Superior temporal gyrus (tissue), 1 donor: ENCODE data around the gene NLGN1.
"Not testable (repeated sequence)": the region's sequence is repeated elsewhere in the genome, so short reads cannot be mapped to it uniquely, and the experiment has no call there.

Source experiments
- DNase-seq: peaks from one replicate; pipeline ENCODE4 v3.0.0-alpha.2; 2016; ENCODE audit errors: extremely low spot score

The NLGN1 gene

DNA sequence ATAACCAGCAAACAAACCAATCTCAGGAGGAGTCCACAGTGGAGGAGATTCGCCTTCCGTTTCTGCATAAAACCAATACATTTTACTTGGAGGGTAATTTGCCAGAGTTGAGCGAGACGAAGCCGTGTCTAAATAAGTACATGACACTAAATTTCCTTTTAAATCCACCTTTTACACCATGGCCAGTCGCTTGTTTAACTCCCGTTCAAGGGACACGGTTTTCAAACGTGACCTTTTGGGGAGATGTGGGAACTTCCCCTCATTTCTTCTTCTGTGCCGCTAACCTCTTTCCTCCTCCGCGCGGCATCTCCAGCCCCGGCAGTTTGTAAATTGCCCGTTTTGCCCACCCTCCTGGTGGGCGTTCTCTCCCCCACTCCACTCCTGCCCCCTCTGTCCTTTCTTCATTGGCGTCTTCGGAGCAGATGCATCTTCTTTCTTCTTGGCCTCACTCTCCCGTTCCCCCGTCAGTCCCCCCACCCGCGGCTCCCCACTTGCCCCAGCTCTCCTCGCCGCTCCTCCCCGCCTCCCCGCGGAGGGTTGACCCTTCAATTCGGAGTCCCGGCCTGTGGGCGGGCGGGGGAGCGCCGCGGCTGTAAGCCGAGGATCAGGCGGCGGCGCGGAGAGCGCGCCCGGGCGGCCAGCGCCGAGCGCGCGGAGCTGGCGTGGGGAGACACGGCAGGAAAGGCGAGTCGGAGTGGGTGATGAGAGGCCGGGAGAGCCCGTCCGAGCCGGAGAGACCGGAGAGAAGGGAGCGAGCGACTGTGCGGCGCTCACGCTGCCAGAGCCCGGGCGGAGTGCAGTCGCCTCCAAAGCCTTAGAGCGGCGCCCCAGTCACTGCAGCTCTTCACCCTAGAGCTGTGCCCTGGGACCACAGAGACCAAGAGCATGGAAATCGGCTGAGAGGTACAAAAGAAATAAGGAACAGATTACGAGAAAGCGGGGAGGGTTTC, at the start of gene NLGN1:
Gene NLGN1 (plus strand): TSS at position 584 of the 950 bp plus-strand sequence.
- DNase-seq, result peak; percentile 86

DNA sequence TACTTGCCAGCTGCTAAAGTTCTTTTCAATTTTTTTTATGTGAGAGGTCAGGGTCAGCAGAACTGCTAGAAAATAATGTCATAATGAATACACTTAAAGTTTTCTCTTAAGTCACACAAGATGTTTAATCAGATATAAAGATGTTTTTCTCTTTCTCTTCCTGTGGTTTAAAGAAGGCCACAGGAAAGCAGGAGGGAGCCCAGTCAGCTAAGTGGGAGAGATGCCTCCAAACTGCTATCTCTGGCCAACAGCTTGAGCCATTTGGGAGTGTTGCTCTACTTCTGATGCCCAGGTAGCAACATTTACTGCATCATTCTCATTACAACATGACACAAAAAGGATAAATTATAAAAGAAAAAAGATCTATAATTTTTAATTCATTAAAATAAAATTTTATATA, 45.7 kb upstream of the NLGN1 start:
- DNase-seq, result no peak

DNA sequence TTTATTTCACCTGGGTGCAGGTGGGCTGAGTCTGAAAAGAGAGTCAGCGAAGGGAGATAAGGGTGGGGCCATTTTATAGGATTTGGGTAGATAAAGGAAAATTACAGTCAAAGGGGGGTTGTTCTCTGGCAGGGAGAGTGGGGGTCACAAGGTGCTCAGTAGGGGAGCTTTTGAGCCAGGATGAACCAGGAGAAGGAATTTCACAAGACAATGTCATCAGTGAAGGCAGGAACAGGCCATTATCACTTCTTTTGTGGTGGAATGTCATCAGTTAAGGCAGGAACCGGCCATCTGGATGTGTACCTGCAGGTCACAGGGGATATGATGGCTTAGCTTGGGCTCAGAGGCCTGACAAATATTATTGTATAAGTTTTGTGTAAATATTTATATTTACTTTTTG, 44.4 kb upstream of the NLGN1 start:
- not testable (repeated sequence) for DNase-seq

- DNase-seq, result no peak
These were observed 43.4 kb upstream of the NLGN1 start for GRCh38 chr3:173354124-173354523.

- DNase-seq, result peak; percentile 78
These were observed 25.6 kb upstream of the NLGN1 start for GRCh38 chr3:173371848-173372487.

DNA sequence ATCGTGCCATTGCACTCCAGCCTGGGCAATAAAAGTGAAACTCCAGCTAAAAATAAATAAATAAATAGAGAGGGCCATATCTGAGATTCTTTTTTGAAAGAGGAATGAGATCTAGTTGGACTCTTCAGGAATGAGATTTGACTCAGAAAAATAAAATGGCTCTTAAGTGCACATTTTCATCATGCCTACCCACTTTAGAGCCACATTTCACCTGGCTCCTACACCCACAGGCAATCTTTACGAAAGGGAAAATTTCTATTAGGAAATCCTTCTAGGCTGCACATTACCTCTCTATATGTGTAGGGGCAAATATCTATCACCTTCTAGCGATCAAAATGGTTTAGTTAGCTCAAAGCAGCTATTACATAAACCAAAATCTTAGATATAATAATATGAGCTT, 16.9 kb upstream of the NLGN1 start:
- no peak for DNase-seq

- not testable (repeated sequence) for DNase-seq
These were observed 15.6 kb upstream of the NLGN1 start for GRCh38 chr3:173381936-173382335.

GRCh38 chr3:173395073-173395411, 2.5 kb upstream of the NLGN1 start:
- DNase-seq, result no peak

GRCh38 chr3:173395412-173396181, 1.9 kb upstream of the NLGN1 start:
- peak; percentile 94 for DNase-seq

GRCh38 chr3:173396191-173397041, 1.1 kb upstream of the NLGN1 start:
- DNase-seq, result peak; percentile 73

- peak; percentile 77 for DNase-seq
These were observed 551 bp downstream of the NLGN1 start for GRCh38 chr3:173398111-173398479.

GRCh38 chr3:173399044-173399443, 1.5 kb downstream of the NLGN1 start:
- peak; percentile 68 for DNase-seq

DNA sequence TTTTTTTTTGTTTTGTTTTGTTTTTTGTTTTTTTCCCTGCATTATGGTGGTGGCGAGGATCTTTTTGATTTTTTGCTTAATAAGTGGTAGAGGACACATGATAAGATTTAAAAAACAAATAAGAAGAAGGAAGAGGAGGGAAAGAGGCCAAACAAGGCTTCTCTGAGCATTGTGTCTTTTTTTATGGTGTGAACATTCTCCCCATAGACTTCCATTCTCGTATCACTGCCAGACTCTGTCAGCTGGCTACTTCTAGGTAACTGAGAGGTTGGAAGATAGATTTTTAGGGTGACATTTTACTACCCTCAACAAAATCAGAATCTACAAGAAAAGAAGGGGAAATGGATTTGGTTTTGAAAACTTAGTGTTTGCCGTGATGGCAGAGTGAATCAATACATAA, 3.8 kb downstream of the NLGN1 start:
- DNase-seq, result peak; percentile 58

DNA sequence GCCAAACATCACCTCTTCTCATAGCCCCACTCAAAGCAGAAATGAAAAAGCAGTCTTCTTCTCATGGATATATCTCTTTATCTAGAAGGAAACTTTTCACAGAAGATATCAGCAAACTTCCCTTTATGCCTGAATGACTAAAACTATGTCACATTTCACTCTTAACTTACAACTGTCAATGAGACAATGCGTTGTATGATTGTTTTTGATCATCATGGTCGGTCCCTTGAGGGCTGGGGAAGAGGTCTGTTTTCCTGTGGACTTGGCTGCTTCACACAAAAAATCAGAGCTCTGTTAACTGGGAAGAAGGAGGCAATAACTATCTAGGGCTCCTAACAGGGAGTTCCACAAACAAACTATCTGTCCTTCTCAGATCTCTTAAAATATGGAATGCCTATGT, 5.1 kb downstream of the NLGN1 start:
- peak; percentile 63 for DNase-seq

DNA sequence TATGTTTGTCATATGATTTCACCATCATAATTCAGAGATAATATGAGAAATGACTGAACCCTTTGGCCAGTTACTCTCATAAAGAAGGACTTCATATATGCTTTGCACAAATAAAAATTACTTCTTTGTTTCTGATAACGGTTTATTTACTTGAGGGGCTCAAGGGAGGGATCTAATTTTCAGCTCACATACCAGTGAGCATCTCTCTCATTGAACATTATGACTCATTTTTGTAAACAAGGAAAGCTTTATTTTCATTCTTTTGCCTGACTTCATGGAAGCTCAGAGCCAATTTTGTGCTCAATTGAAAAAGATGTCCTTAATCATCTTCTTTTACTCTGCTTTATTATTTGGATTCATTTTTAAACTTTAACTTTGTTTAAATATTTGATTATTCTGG, 5.8 kb downstream of the NLGN1 start:
- peak; percentile 80 for DNase-seq

DNA sequence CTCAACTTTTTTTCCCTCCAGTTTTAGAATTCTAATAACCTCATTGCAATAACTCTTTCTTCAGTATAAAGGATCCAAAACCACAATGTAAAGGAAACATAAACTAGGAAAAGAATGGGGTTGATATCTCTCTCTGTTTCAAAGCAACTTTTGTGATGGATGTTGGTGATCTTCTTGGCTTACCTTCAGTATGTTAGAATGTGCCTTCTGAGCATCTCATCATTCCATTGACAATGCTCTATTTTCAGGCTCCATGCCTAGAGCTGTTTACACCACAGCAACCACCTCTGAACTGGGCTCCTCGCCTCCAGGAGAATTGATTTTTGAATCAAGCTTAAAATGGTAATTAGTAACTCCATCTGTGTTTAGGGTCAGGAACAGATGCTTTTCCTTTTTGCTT, 6.6 kb downstream of the NLGN1 start:
- peak; percentile 69 for DNase-seq

DNA sequence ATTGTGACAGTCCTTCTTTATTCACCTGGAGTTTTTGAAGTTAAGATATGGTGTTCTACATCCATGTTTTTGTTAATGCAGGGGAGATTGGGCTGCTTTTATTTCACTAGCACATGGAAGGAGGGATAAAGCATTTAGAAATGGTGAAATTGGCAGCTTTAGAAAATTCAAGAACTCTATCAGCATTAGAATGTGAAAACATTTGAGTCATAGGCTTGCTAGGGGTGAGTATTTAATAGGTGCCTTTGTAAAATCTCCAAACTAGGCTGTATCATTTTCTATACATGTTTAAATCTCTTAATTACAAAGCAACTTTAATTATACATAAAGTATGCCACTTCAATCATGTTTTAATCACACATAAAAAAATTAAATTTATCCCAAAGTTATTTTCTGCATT, 12.9 kb downstream of the NLGN1 start:
- no peak for DNase-seq

- DNase-seq, result peak; percentile 84
These were observed 13.3 kb downstream of the NLGN1 start for GRCh38 chr3:173410849-173411248.

DNA sequence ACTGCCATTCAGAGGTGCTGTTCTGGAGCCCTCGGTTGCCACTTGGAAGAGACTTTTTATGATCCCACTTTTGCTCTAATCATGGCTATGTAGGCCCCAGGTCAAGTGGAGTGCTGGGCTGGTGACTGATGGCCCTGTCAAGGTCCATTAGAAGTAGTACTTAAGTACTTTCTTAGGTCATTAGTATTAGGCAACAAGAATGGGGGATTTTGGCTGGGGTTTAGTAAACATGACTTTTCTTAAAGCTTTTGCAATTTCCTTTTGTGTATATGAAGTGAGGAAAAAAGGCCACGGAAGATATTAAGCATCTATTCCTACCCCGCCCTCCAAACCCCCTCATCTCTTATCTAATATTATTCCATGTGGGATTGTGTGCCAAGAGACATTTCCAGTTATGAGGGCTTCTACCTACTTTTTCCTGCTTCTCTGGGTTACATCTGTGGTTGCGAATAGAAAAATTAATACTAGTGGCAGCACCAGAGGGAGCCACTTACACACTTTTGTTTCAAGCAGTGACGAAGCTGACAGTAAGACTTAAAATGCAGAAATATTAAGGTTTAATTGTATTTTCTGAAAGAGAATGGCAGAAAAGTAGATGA, 13.9 kb downstream of the NLGN1 start:
- peak; percentile 88 for DNase-seq

GRCh38 chr3:173416070-173416469, 18.5 kb downstream of the NLGN1 start:
- DNase-seq, result no peak

DNA sequence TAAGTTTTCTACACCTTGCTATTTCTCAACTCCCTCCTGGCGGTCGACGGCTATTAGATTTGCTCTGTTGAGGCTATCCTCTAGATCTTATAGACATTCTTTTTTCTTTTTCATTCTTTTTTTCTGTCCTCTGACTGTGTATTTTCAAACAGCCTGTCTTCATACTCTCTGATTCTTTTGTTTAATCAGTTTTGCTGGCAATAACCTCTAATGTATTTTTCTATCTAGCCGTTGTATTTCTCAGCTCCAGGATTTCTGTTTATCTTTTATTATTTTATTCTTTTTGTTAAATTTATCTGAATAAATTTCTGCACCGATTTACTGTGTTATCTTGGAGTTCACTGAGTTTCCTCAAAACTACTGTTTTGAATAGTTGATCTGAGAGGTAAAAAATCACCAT, 31.5 kb downstream of the NLGN1 start:
- no peak for DNase-seq
